Body of pancreas (tissue), 4 donors: ENCODE results near the gene TRIM77. TPM values are rescaled to one million over a fixed set of nuclear protein-coding genes. Genes with fewer than 3 reads are reported as not detected.
"Not testable (repeated sequence)": the region's sequence is repeated elsewhere in the genome, so short reads cannot be mapped to it uniquely, and the experiment has no call there.

Experiments used
- ATAC-seq: fragments of 150-250 bp; one replicate; pipeline ENCODE4 v1.9.1; 2016
- DNase-seq, 4 donors: peaks; one replicate each; pipeline ENCODE4 v3.0.0-alpha.2; 2019
- H3K27ac ChIP-seq, 4 donors: fragments of 200-600 bp; sonication (generic); 1 replicate in 3 of 4; 2 replicates in 1 of 4; pipeline versions ENCODE4 v1.5.1 to v1.6.1; 2016 to 2019; ENCODE audit warnings: mild to moderate bottlenecking in 1 of 4, mixed read lengths in 1 of 4, moderate library complexity in 1 of 4
- H3K27me3 ChIP-seq, 2 donors: fragments of 200-600 bp; sonication (generic); one replicate each; pipeline ENCODE4 v1.6.0; 2016; ENCODE audit warnings: mild to moderate bottlenecking in 1 of 2
- H3K36me3 ChIP-seq, 2 donors: fragments of 200-600 bp; sonication (generic); replicated peaks in 1 of 2; 2 replicates each; pipeline ENCODE4 v1.5.1; 2016; ENCODE audit warnings: low read depth in 2 of 2; ENCODE audit not compliant: insufficient read depth in 1 of 2
- H3K4me1 ChIP-seq: fragments of 200-600 bp; sonication (generic); one replicate; pipeline ENCODE4 v1.6.0; 2016
- H3K4me3 ChIP-seq, 2 donors: fragments of 200-600 bp; sonication (generic); 1 replicate in 1 of 2; 2 replicates in 1 of 2; pipeline ENCODE4 v1.5.1; 2016 to 2019
- H3K9me3 ChIP-seq, 3 donors: fragments of 200-600 bp; sonication (generic); 1 replicate in 2 of 3; 2 replicates in 1 of 3; pipeline ENCODE4 v1.5.1; 2016
- CTCF ChIP-seq, 7 experiments: fragments of 450-650 bp in 4 of 7; fragments of 200-600 bp in 3 of 7; sonication (generic) in 3 of 7; IDR thresholded peaks; one replicate each; pipeline ENCODE4 v1.5.1; 2016 to 2019; ENCODE audit warnings: antibody characterized with exemption in 7 of 7
- POLR2A ChIP-seq, 3 donors: fragments of 450-650 bp; IDR thresholded peaks; one replicate each; pipeline ENCODE4 v1.6.1; 2016; ENCODE audit warnings: antibody characterized with exemption in 3 of 3, mild to moderate bottlenecking in 2 of 3
- WGBS, 2 donors: methylation state at CpG; one replicate each; pipeline ENCODE4 v1.1.5; 2017; 5-methylcytosine and 5-hydroxymethylcytosine counted together
- intact Hi-C: fragments of 100-400 bp; cut with DNase I; formaldehyde crosslinking; loops from one replicate; pipeline ENCODE4 v1.15.1; 2023
- total RNA-seq, 2 donors: library from RNA; depleted of rRNA; stranded (reverse); fragments of >200 nt; gene quantifications; one replicate each; pipeline ENCODE4 v1.1.0, GENCODE V29; 2016

The TRIM77 gene
- total RNA-seq, 2 donors from 2014 or later: not detected

DNA sequence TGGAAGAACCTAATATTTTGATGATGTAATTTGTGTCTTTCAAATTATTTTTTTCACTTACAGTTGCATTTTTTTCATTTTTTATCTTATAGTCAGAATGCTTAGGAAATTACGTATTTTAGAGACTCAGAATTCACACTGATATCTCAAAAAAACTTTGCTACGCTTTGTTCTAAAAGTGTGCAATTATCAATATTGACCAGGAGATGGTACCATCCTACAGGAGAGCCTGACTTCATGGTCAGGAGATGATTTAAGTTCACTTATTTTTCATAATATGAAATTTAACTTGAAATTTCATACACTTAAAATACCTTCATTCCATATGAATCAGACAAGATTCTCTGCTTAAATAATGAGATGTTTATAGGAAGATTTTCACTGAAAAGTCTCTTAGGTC is 34.7 kb upstream of the TRIM77 start:
- H3K4me3 ChIP-seq, intact Hi-C loops, H3K4me1 ChIP-seq, ATAC-seq, H3K9me3 ChIP-seq, H3K36me3 ChIP-seq, H3K27ac ChIP-seq, H3K27me3 ChIP-seq, DNase-seq: not testable (repeated sequence)
- WGBS, 2 donors: 25 to 40% methylated on average over 2 of the region's 2 CpGs
- peak in 2 of 7 experiments; percentile 7 to 17 for TF ChIP-seq CTCF (IDR thresholded peaks at IDR 0.05)

- ATAC-seq, H3K4me3 ChIP-seq, H3K9me3 ChIP-seq, H3K4me1 ChIP-seq, H3K27ac ChIP-seq, intact Hi-C loops, H3K27me3 ChIP-seq, H3K36me3 ChIP-seq, DNase-seq: not testable (repeated sequence)
- 41 to 45% methylated on average over 4 of the region's 4 CpGs for WGBS, 2 donors
These were observed 34.2 kb upstream of the TRIM77 start for GRCh38 chr11:89675948-89676347.

DNA sequence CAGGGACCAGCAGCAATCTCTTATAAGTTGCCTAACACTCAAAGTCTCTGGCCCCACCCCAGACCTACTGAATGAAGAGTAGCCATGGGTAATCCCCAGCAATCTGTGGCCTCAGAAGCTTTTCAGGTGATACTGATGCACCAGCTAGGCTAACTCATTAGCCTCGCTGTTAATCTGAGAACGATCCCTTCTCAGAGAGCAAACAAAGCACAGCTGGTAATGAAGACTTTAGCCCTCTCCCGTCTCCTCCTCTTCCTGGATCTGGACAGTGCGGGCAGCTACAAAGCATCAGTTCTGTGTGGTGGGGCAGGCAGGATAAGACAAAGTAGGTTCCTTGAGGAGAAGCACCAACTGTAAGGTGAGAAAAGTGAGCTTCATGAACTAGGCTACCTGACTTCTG is 3.0 kb upstream of the TRIM77 start:
- H3K27me3 ChIP-seq, H3K27ac ChIP-seq, H3K9me3 ChIP-seq, H3K4me3 ChIP-seq, H3K4me1 ChIP-seq, ATAC-seq, intact Hi-C loops, H3K36me3 ChIP-seq, DNase-seq: not testable (repeated sequence)
- 27 to 31% methylated on average over 4 of the region's 4 CpGs for WGBS, 2 donors

DNA sequence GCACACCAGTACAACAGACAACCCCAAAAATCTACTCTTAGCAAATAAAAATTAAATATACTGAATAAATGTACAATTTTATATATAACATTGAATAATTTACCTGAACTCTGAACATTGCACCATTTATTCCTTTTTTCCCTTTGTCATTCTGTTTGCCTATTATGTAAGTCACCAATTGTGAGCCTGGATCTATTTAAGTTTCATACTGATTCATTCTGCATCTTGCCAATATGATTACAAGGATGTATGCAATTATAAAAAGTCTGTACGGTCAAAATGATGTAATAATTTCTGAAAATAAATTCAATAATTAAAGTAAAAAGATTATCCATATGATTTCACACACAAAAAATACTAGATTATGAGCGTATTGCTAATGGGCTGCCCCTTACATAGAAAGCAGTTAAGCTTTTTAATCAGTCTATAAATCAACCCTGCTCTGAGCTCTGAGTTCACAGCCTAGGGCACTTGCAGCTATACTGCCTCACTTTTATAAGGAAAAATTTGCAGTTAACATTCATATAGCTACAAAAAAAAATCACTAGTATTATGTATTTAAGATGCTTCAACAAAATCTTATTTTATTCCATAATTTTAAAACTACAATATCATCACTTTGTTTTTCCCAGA is 14.9 kb downstream of the TRIM77 start:
- H3K9me3 ChIP-seq, H3K4me3 ChIP-seq, H3K36me3 ChIP-seq, H3K27me3 ChIP-seq, intact Hi-C loops, ATAC-seq, H3K4me1 ChIP-seq, DNase-seq, H3K27ac ChIP-seq: not testable (repeated sequence)
- 42 to 46% methylated on average over 2 of the region's 2 CpGs for WGBS, 2 donors

DNA sequence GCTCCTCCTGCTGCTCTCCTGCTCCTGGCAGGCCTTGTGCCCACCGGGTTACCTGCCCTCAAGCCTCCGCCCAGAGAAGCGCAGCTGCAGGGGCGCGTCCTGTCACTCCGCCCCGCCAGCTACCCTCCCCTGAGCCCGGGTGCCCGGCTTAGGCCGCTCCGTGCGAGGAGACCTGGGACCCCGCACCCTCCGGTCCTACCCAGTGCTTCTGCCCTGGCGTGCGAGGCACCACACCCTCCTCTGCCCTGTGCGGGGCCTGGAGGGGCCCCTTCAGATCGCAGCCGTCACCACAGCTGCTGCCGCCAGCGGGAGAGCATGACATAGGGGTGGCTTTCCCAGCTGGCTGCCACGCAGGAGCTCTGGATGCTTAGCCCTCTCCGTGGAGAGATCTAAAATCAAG is 20.1 kb downstream of the TRIM77 start:
- intact Hi-C loops, H3K4me1 ChIP-seq, H3K4me3 ChIP-seq, H3K9me3 ChIP-seq, ATAC-seq, H3K27ac ChIP-seq, H3K36me3 ChIP-seq, H3K27me3 ChIP-seq, DNase-seq: not testable (repeated sequence)
- WGBS, 2 donors: 83 to 85% methylated on average over 19 to 21 of the region's 23 CpGs

DNA sequence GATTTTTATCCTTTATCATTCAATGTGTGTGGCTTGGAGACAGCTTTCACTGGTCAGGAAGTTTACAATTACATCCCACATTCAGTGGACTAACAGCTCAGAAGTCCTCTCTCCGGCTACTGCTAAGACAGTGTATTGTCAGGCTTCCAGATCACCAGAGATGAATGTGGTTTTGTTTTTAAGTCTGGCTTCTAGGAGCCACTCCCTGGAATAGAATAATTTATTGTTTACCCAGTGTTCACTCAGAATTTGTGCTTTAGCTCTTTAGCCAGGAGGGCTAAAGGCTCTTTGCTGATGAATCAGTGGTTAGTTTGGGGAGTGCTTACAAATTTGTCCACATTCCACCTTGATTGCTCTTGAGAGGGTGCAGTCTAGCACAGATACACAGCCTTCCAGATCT is 26.5 kb downstream of the TRIM77 start:
- Histone ChIP-seq H3K4me1 (no peaks in the 10 kb centered on the region), H3K4me3 (no peak overlapping the region), H3K36me3 (no peaks in the 10 kb centered on the region), H3K9me3 (no peaks in the 10 kb centered on the region), H3K27me3 (no peaks in the 10 kb centered on the region), H3K27ac (no peak overlapping the region)
- intact Hi-C loops: no loop called here
- ATAC-seq (no peak), DNase-seq (no peak)
- no peak for TF ChIP-seq CTCF (IDR thresholded peaks at IDR 0.05)
- TF ChIP-seq POLR2A (IDR thresholded peaks at IDR 0.05): no peak
- 21 to 46% methylated on average over 1 of the region's 1 CpG for WGBS, 2 donors

DNA sequence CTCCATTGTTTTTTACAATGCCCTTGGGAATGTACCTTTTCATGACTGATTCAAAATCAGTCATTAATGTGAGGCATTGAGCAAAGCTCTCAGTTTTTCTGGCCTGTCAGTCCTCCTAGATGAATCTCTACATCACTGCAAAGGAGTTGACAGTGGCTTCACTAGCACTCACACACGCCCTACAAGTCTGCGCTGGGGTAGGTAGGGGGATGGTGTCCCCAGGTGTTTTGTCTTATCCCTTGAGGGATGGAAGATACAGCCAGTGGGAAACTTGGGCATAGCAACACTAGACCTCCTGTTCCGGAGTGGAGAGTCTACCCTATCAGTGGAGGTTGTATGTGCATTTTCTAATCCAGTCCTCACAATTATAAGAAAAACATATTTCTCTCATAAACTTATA is 27.0 kb downstream of the TRIM77 start:
- intact Hi-C loops: no loop called here
- Histone ChIP-seq H3K27ac (no peak overlapping the region), H3K4me3 (no peak overlapping the region), H3K9me3 (no peaks in the 10 kb centered on the region), H3K27me3 (no peaks in the 10 kb centered on the region), H3K4me1 (no peaks in the 10 kb centered on the region), H3K36me3 (no peaks in the 10 kb centered on the region)
- ATAC-seq: no peak
- DNase-seq: no peak
- no peak for TF ChIP-seq CTCF (IDR thresholded peaks at IDR 0.05)
- no peak for TF ChIP-seq POLR2A (IDR thresholded peaks at IDR 0.05)
- WGBS, 2 donors: 67 to 76% methylated on average over 3 of the region's 3 CpGs

DNA sequence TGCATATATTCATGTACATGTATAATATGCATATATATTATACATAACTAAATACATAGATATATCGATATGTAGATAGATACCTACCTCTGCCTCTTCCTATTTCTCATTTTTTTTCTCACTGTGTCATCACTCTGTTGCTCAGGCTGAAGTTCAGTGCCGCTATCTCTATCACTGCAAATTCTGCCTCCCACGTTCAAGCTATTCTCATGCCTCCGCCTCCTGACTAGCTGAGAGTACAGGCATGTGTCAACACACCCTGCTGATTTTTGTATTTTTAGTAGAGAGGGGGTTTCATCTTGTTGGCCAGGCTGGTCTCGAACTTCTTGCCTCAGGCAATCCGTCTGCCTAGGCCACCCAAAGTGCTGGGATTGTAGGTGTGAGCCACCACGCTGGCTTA is 31.3 kb downstream of the TRIM77 start:
- H3K27ac ChIP-seq, ATAC-seq, H3K36me3 ChIP-seq, DNase-seq, H3K9me3 ChIP-seq, H3K4me3 ChIP-seq, H3K4me1 ChIP-seq, intact Hi-C loops, H3K27me3 ChIP-seq: not testable (repeated sequence)
- WGBS, 2 donors: 69 to 75% methylated on average over 7 of the region's 7 CpGs

GRCh38 chr11:89744158-89744557 is 34.1 kb downstream of the TRIM77 start:
- H3K9me3 ChIP-seq, H3K36me3 ChIP-seq, DNase-seq, intact Hi-C loops, H3K4me1 ChIP-seq, ATAC-seq, H3K27ac ChIP-seq, H3K4me3 ChIP-seq, H3K27me3 ChIP-seq: not testable (repeated sequence)
- 85 to 93% methylated on average over 22 to 23 of the region's 28 CpGs for WGBS, 2 donors
